PC-9 (cell line): Measurements from ENCODE around the gene RBM18. TPM values are rescaled to one million over a fixed set of nuclear protein-coding genes. Genes with fewer than 3 reads are reported as not detected.
A peak's percentile ranks its signal among the peaks of the same experiment; 100 is the strongest.

ENCODE experiments used
- Bru-seq: library from RNA; stranded (reverse); fragments of 400-500 nt; gene quantifications from one replicate; lab custom pipeline; 2021; lab: Mats Ljungman, UMichigan
- BruChase-seq, 2 experiments: library from RNA; stranded (reverse); fragments of 400-500 nt; gene quantifications; one replicate each; lab custom pipeline; 2021; lab: Mats Ljungman, UMichigan
- BruUV-seq: library from RNA; stranded (reverse); fragments of 400-500 nt; replicated peaks from 2 replicates; lab custom pipeline; 2021; lab: Mats Ljungman, UMichigan
- CTCF ChIA-PET: fragments of 300-600 bp; sonication (Branson Sonifier 250); formaldehyde crosslinking; loops from one replicate; lab custom pipeline; 2022; ENCODE audit warnings: antibody characterized with exemption; lab: Charles Lee
- POLR2A ChIA-PET: fragments of 300-600 bp; sonication (Branson Sonifier 250); formaldehyde crosslinking; loops from one replicate; lab custom pipeline; 2022; ENCODE audit warnings: antibody characterized with exemption; ENCODE audit not compliant: unreplicated experiment; lab: Charles Lee
- DNase-seq, 2 experiments: peaks; one replicate each; pipeline versions ENCODE4 v3.0.0 to v3.0.0-alpha.2; 2015 to 2022; ENCODE audit warnings: mixed read lengths in 1 of 2
- H2AFZ ChIP-seq: fragments of 200-600 bp; sonication (generic); 2 replicates; pipeline ENCODE4 v1.8.1; 2017; ENCODE audit warnings: antibody characterized with exemption
- H3F3A ChIP-seq: fragments of 200-600 bp; sonication (generic); 2 replicates; pipeline ENCODE4 v1.8.1; 2017; ENCODE audit warnings: antibody characterized with exemption, mild to moderate bottlenecking, low read depth; ENCODE audit not compliant: insufficient read depth
- H3K27ac ChIP-seq: fragments of 200-600 bp; sonication (generic); 2 replicates; pipeline ENCODE4 v1.6.1; 2016; ENCODE audit warnings: mixed run types
- H3K27me3 ChIP-seq: fragments of 200-600 bp; sonication (generic); 2 replicates; pipeline ENCODE4 v1.6.1; 2016; ENCODE audit warnings: low read depth, mixed run types; ENCODE audit not compliant: insufficient read depth
- H3K36me3 ChIP-seq: fragments of 200-600 bp; sonication (generic); 2 replicates; pipeline ENCODE4 v1.6.1; 2016; ENCODE audit warnings: low read depth, mixed run types
- H3K4me1 ChIP-seq: fragments of 200-600 bp; sonication (generic); replicated peaks from 2 replicates; pipeline ENCODE4 v1.6.1; 2016; ENCODE audit warnings: mixed run types; ENCODE audit not compliant: insufficient read depth
- H3K4me2 ChIP-seq: fragments of 200-600 bp; sonication (generic); 2 replicates; pipeline ENCODE4 v1.6.1; 2017; ENCODE audit warnings: mixed run types
- H3K4me3 ChIP-seq: fragments of 200-600 bp; sonication (generic); 2 replicates; pipeline ENCODE4 v1.6.1; 2016; ENCODE audit warnings: mixed run types
- H3K79me2 ChIP-seq: fragments of 200-600 bp; sonication (generic); 2 replicates; pipeline ENCODE4 v1.6.1; 2017; ENCODE audit warnings: low read depth, mixed run types
- H3K9me2 ChIP-seq: fragments of 200-600 bp; sonication (generic); 2 replicates; pipeline ENCODE4 v1.8.1; 2017; ENCODE audit warnings: mild to moderate bottlenecking; ENCODE audit not compliant: insufficient read depth
- H3K9me3 ChIP-seq: fragments of 200-600 bp; sonication (generic); 2 replicates; pipeline ENCODE4 v1.8.1; 2016; ENCODE audit warnings: low read depth; ENCODE audit not compliant: insufficient read depth
- H4K20me1 ChIP-seq: fragments of 200-600 bp; sonication (generic); 2 replicates; pipeline ENCODE4 v1.8.1; 2017; ENCODE audit not compliant: insufficient read depth
- CTCF ChIP-seq: fragments of 200-600 bp; sonication (generic); conservative IDR thresholded peaks from 2 replicates; pipeline ENCODE4 v1.6.1; 2017; ENCODE audit warnings: mixed run types, antibody characterized with exemption, mild to moderate bottlenecking, moderate library complexity
- EZH2 ChIP-seq: fragments of 200-600 bp; sonication (generic); IDR thresholded peaks from 2 replicates; pipeline ENCODE4 v1.8.0; 2017; ENCODE audit warnings: antibody characterized with exemption, low read depth
- intact Hi-C: fragments of 100-400 bp; cut with micrococcal nuclease; formaldehyde crosslinking; loops from one replicate; pipeline ENCODE4 v1.10.0; 2022; ENCODE audit not compliant: unreplicated experiment
- long read RNA-seq: library from polyadenylated mRNA; stranded (forward); transcript quantifications from one replicate; pipeline ENCODE4 v2.0.0, GENCODE V29; 2022
- total RNA-seq: library from RNA; stranded (reverse); gene quantifications from 2 replicates; pipeline ENCODE4 v1.2.3, GENCODE V29; 2021

The RBM18 gene
- total RNA-seq (15.1 and 16.1 TPM in 2 replicates), Bru-seq, nascent RNA (percentile 76 among the genes with signal in this experiment), BruChase-seq, experiment 1, labeled RNA remaining after a 2-hour chase (percentile 68 among the genes with signal in this experiment), BruChase-seq, experiment 2, labeled RNA remaining after a 6-hour chase (percentile 71 among the genes with signal in this experiment)
- long read RNA-seq, full-length matches to known transcripts = 53 of 63 reads
- long read RNA-seq, partial matches to known transcripts = 0 of 63 reads
- long read RNA-seq, other reads (novel, unspliced or antisense) = 10 of 63 reads

DNA sequence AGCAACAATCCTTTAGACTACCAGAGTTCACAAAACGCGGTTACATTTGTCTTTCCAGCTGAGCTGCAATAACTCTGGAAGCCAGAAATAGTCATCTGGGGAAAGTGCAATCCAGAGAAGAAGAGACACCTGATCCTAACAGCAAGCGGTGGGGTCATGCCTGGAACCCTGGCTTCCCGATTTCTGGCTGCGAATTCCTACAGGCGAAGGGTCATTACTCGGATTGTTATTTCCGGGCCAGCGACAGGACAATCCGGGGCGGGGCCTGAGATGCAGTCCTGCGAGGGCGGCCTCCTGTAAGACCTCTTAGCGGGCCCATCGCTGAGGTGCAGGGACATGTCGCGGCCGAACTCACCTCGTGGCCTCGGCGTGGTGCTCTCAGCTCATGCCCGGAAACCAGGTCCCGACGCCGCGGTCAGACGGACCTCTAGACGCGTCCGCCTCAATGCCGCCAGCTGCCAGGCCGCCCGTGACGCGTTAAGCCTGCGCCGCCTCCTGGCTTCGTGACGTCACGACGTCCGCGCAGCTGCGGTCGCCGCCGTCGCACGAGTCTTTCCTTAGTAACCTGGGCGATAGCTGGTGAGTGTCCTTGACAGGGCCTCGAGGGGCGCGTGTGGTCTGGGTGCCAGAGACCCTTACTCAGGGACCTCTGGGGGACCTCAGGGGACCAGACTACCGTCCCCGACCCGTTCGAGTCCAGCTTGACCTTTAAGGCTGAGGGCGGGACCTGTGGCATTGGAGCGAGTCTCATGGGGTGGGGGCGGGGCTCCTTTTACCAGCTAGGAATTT lies at the start of gene RBM18, which contains the start of gene MRRF:
RBM18 (minus strand) TSS at position 481 of the 789 bp plus-strand sequence. CDS start 3,348 bp downstream, outside the sequence.
MRRF (plus strand) TSS at position 523 of the 789 bp plus-strand sequence. CDS start 6,010 bp downstream, outside the sequence.
- H3F3A ChIP-seq = peaks cover 13% of the 10 kb centered on the region; the same call in 1 of the 2 replicates
- H3K4me1 ChIP-seq = peaks cover 18% of the 10 kb centered on the region
- peak within 1 kb of the TSS; percentile 95 for H3K4me2 ChIP-seq
- H3K79me2 ChIP-seq = peaks cover 59% of the 10 kb centered on the region
- no peaks in the 10 kb centered on the region for H3K9me2 ChIP-seq
- TF ChIP-seq EZH2 (no peak), CTCF (no peak)
- H3K36me3 ChIP-seq = 0 out of 2 replicates have a peak, but pooled peaks cover 4% of the 10 kb centered on the region
- CTCF ChIA-PET = interaction anchor here (0.6 to 0.7 kb wide), 2 partner anchors 66 to 173 kb away, joined by 8 to 12 read pairs; no protein-coding TSS in a partner anchor
- peaks cover 8% of the 10 kb centered on the region; the same call in 1 of the 2 replicates for H4K20me1 ChIP-seq
- intact Hi-C loops = loop anchor here (2.0 kb wide), 1 partner anchor 106 kb away; the partner anchor contains the start of genes MORN5 and NDUFA8
- H3K9me3 ChIP-seq = no peaks in the 10 kb centered on the region
- peak within 1 kb of the TSS; percentile 75 for H3K27ac ChIP-seq
- POLR2A ChIA-PET = interaction anchor here (0.6 to 0.7 kb wide), 2 partner anchors 11 to 633 kb away, joined by 3 to 25 read pairs; no protein-coding TSS in a partner anchor
- H3K27me3 ChIP-seq = no peaks in the 10 kb centered on the region
- H3K4me3 ChIP-seq = peak within 1 kb of the TSS; percentile 73
- BruUV-seq = TSS peak; percentile 64
- peak within 1 kb of the TSS; percentile 86 for H2AFZ ChIP-seq
- peak; percentile 79 to 92 for DNase-seq

DNA sequence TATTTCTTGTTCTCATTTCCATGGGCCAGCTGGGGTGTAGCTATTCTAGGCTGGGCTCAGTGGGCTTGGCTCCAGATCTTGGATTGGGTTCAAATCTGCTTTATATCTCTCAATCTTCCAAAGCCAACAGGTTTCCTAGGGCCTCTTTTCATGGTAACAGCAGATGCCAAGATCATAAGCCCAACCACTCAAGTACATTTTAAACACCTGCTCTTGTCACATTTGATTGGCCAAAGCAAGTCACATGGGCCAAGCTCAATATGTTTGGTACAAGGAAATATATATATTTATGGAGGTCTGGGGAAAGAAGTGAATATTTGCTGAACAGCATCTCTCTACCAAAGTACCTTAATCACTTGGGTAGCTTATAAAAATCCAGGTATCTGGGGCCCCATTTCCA lies 49.5 kb upstream of the RBM18 start:
- no peaks in the 10 kb centered on the region for H3K79me2 ChIP-seq

More for the DNA sequence above, 49.5 kb upstream of the RBM18 start:
- intact Hi-C loops = no loop called here
- no peaks in the 10 kb centered on the region for H3K9me2 ChIP-seq
- BruUV-seq = no TSS peak
- CTCF ChIA-PET = interaction anchor here (0.5 kb wide), 1 partner anchor 18 kb away, joined by 5 read pairs; no protein-coding TSS in a partner anchor
- H3K4me2 ChIP-seq = no peak overlapping the region
- peaks cover 13% of the 10 kb centered on the region for H4K20me1 ChIP-seq
- no peak for DNase-seq
- H2AFZ ChIP-seq = no peak overlapping the region
- no peak overlapping the region for H3K4me3 ChIP-seq
- no peaks in the 10 kb centered on the region for H3K9me3 ChIP-seq
- H3K27me3 ChIP-seq = no peaks in the 10 kb centered on the region
- POLR2A ChIA-PET = no interaction called here
- TF ChIP-seq EZH2 = no peak
- no peak for TF ChIP-seq CTCF
- H3K4me1 ChIP-seq = no peaks in the 10 kb centered on the region
- H3K36me3 ChIP-seq = peaks cover 15% of the 10 kb centered on the region
- H3F3A ChIP-seq = no peaks in the 10 kb centered on the region
- H3K27ac ChIP-seq = no peak overlapping the region
